OCI-LY1 (cell line): ENCODE results near the gene RETREG2.

Experiments
- H2AFZ ChIP-seq: fragments of 200-600 bp; sonication (generic), shearing (Covaris generic); 2 replicates; pipeline ENCODE4 v1.6.0; 2014; ENCODE audit warnings: antibody characterized with exemption, mild to moderate bottlenecking, low read length
- H3F3A ChIP-seq: fragments of 200-600 bp; sonication (generic), shearing (Covaris generic); 2 replicates; pipeline ENCODE4 v1.6.0; 2014; ENCODE audit warnings: mild to moderate bottlenecking, antibody characterized with exemption, low read length, moderate library complexity; ENCODE audit not compliant: insufficient read depth
- H3K27ac ChIP-seq: fragments of 200-600 bp; sonication (generic); 2 replicates; pipeline ENCODE4 v1.5.1; 2014; ENCODE audit warnings: low read length, mixed run types, mild to moderate bottlenecking, low read depth; ENCODE audit not compliant: poor library complexity, severe bottlenecking
- H3K27me3 ChIP-seq: fragments of 200-600 bp; sonication (generic); 2 replicates; pipeline ENCODE4 v1.6.0; 2014; ENCODE audit warnings: antibody characterized with exemption, mild to moderate bottlenecking, low read length, moderate library complexity; ENCODE audit not compliant: insufficient read depth
- H3K36me3 ChIP-seq: fragments of 200-600 bp; sonication (generic); 2 replicates; pipeline ENCODE4 v1.6.1; 2014; ENCODE audit warnings: mild to moderate bottlenecking, antibody characterized with exemption, low read length, moderate library complexity, mixed read lengths; ENCODE audit not compliant: insufficient read depth
- H3K4me1 ChIP-seq: fragments of 200-600 bp; sonication (generic); 2 replicates; pipeline ENCODE4 v1.5.1; 2014; ENCODE audit warnings: mild to moderate bottlenecking, low read length, moderate library complexity; ENCODE audit not compliant: insufficient read depth, severe bottlenecking
- H3K4me2 ChIP-seq: fragments of 200-600 bp; sonication (generic), shearing (Covaris generic); 2 replicates; pipeline ENCODE4 v1.6.1; 2014; ENCODE audit warnings: low read length
- H3K4me3 ChIP-seq: fragments of 200-600 bp; sonication (generic); 2 replicates; pipeline ENCODE4 v1.5.1; 2014; ENCODE audit warnings: low read length, low read depth, mild to moderate bottlenecking, mixed read lengths; ENCODE audit not compliant: poor library complexity, severe bottlenecking
- H3K79me2 ChIP-seq: fragments of 200-600 bp; shearing (Covaris generic); 2 replicates; pipeline ENCODE4 v1.6.1; 2016; ENCODE audit warnings: mixed run types, low read length, mixed read lengths; ENCODE audit not compliant: insufficient read depth
- H3K9ac ChIP-seq: fragments of 200-600 bp; sonication (generic), shearing (Covaris generic); 2 replicates; pipeline ENCODE4 v1.6.1; 2014; ENCODE audit warnings: mild to moderate bottlenecking, low read length, mixed read lengths
- H3K9me2 ChIP-seq: fragments of 200-600 bp; sonication (generic), shearing (Covaris generic); 2 replicates; pipeline ENCODE4 v1.6.1; 2014; ENCODE audit warnings: low read depth, mild to moderate bottlenecking, low read length, mixed read lengths
- H3K9me3 ChIP-seq: fragments of 200-600 bp; shearing (Covaris generic); 2 replicates; pipeline ENCODE4 v1.6.1; 2014; ENCODE audit warnings: low read length, mixed read lengths
- H4K20me1 ChIP-seq: fragments of 200-600 bp; sonication (generic), shearing (Covaris generic); 2 replicates; pipeline ENCODE4 v1.6.0; 2016; ENCODE audit warnings: mild to moderate bottlenecking, low read length; ENCODE audit not compliant: insufficient read depth
- EZH2 ChIP-seq: fragments of 200-600 bp; sonication (generic), shearing (Covaris generic); IDR thresholded peaks from 2 replicates; pipeline ENCODE4 v1.8.0; 2017; ENCODE audit warnings: borderline replicate concordance, mixed run types, mild to moderate bottlenecking, antibody characterized with exemption, low read length, moderate library complexity, mixed read lengths
- TF ChIP-seq, protein P1 (sequence below): fragments of 200-600 bp; sonication (generic), shearing (Covaris generic); IDR thresholded peaks from 2 replicates; pipeline ENCODE4 v1.5.1; 2017; ENCODE audit warnings: mild to moderate bottlenecking, antibody characterized with exemption, low read length, moderate library complexity, mixed read lengths

The RETREG2 gene

DNA sequence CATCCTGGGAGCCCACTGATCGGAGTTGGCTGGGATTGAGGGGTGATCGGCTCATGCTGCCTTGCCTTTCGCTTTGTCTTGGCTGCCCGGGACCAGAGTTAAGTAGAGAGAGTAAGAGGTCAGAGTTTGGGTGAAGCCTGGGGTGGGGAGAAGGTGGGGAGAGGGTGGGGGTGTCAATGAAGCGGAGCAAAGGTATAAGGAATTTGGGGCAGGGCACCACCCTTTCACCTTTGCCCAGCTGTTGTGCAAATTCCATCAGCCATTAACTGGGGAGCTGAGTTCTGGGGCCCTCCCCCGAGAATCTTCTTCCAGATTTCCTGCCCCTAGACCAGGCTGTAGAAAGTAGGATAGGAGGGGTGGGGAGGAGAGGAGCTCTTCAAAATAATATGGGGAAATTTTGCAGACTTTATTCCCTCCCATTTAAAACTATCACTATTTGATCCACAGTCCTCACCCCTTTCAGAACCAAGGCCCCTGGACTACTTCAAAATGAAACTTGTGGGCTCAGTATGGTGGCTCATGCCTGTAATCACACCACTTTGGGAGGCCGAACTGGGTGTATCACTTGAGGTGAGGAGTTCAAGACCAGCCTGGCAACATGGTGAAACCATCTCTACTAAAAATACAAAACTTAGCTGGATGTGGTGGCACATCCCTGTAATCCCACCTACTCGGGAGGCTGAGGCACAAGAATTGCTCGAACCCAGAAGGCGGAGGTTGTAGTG, 8.0 kb upstream of the RETREG2 start, which contains the start of gene SLC23A3:
Gene SLC23A3 (minus strand): TSS at position 100 of the 725 bp plus-strand sequence. CDS start 45 bp downstream, at position 55.
- H3K79me2 ChIP-seq: no peaks in the 10 kb centered on the region
- no peaks in the 10 kb centered on the region for H3K27me3 ChIP-seq
- TF ChIP-seq, protein P1, sequence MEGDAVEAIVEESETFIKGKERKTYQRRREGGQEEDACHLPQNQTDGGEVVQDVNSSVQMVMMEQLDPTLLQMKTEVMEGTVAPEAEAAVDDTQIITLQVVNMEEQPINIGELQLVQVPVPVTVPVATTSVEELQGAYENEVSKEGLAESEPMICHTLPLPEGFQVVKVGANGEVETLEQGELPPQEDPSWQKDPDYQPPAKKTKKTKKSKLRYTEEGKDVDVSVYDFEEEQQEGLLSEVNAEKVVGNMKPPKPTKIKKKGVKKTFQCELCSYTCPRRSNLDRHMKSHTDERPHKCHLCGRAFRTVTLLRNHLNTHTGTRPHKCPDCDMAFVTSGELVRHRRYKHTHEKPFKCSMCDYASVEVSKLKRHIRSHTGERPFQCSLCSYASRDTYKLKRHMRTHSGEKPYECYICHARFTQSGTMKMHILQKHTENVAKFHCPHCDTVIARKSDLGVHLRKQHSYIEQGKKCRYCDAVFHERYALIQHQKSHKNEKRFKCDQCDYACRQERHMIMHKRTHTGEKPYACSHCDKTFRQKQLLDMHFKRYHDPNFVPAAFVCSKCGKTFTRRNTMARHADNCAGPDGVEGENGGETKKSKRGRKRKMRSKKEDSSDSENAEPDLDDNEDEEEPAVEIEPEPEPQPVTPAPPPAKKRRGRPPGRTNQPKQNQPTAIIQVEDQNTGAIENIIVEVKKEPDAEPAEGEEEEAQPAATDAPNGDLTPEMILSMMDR: no peak
- TF ChIP-seq EZH2: no peak
- no peaks in the 10 kb centered on the region for H3K4me1 ChIP-seq
- H3K9me2 ChIP-seq: no peaks in the 10 kb centered on the region
- no peak within 1 kb of the TSS for H3K27ac ChIP-seq
- no peak within 1 kb of the TSS for H3K4me2 ChIP-seq
- peaks cover 28% of the 10 kb centered on the region; the same call in 1 of the 2 replicates for H3K36me3 ChIP-seq
- no peaks in the 10 kb centered on the region for H3K9me3 ChIP-seq
- H2AFZ ChIP-seq: no peak within 1 kb of the TSS
- H3F3A ChIP-seq: no peaks in the 10 kb centered on the region; the same call in 1 of the 2 replicates
- H3K4me3 ChIP-seq: no peak within 1 kb of the TSS
- no peaks in the 10 kb centered on the region for H4K20me1 ChIP-seq
- no peak within 1 kb of the TSS for H3K9ac ChIP-seq

DNA sequence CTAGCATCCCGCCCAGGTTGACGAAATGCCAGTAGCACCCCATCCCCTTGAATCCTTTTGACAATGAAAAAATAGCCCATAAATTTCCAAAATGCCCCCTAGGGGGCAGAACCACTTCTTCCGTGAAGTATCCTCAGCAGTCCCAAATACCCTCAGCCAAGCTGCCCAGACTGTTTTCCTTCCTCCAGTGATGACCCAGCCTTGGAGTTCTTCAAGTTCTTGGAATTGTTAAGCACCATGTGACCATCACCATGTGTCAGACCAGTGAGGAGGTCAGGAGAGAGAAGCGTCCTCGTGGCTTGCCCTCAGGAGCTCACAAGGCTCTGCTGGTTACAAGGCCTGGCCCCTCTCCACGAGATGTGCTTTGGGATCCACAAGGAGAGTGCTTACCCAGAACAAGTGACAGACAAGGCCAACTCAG, 6.8 kb upstream of the RETREG2 start:
- H3K27ac ChIP-seq: no peak overlapping the region
- H3K79me2 ChIP-seq: no peaks in the 10 kb centered on the region
- no peaks in the 10 kb centered on the region for H3K9me2 ChIP-seq
- H3K36me3 ChIP-seq: peaks cover 24% of the 10 kb centered on the region; the same call in 1 of the 2 replicates
- H2AFZ ChIP-seq: no peak overlapping the region
- H4K20me1 ChIP-seq: no peaks in the 10 kb centered on the region
- TF ChIP-seq, protein P1: peak; percentile 82
- TF ChIP-seq EZH2: no peak
- H3F3A ChIP-seq: no peaks in the 10 kb centered on the region; the same call in 1 of the 2 replicates
- H3K27me3 ChIP-seq: no peaks in the 10 kb centered on the region
- H3K9me3 ChIP-seq: no peaks in the 10 kb centered on the region
- H3K4me2 ChIP-seq: no peak overlapping the region
- no peak overlapping the region for H3K4me3 ChIP-seq
- H3K4me1 ChIP-seq: peaks cover 9% of the 10 kb centered on the region
- no peak overlapping the region for H3K9ac ChIP-seq

DNA sequence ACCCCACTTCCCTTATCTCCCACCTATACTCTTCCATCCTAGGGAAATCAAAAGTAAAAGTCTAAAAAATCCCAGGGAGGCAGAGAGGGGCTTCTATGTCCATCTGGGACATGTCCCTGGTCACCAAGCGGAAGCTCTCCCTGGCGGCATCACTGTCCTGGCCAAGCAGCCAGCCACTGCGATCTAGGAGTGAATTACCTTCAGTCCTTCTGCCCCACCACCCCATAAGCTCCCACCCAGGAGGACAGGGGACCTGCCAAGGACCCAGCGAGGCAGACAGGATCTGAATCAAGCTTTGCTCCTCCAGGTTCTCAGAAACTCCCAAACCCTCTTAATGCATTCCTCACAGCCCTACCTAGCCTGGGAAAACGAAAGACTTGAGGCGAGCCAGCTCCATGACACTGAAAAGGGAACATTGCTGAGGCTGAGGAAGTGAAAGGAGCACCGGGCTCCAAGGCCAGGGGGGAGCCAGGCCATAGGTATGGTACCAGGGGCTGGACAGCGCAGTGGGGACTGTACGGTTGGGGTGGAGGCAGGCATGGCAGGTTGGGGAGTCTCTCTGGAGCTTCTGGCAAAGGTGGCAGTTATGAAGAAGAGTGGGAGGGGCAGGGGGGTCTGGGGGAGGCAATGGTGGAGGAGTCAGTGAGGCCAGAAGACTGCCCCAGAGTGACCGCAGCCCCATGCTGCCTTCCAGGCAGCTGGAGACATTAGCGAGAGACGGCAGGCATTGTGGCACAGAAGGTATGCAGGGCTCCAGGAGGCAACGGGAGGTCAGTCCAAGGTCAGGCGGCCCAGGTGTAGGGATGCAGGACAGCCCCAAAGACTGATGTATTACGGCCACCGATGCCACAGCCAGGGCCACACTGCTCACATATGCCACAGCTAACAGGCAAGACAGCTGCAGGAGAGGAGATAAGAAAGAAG, 5.6 kb upstream of the RETREG2 start:
- no peaks in the 10 kb centered on the region; the same call in 1 of the 2 replicates for H3F3A ChIP-seq
- no peak for TF ChIP-seq EZH2
- TF ChIP-seq, protein P1: no peak
- no peak overlapping the region for H2AFZ ChIP-seq
- H3K9me3 ChIP-seq: no peaks in the 10 kb centered on the region
- no peak overlapping the region for H3K9ac ChIP-seq
- peaks cover 10% of the 10 kb centered on the region for H3K4me1 ChIP-seq
- no peak overlapping the region for H3K4me2 ChIP-seq
- no peaks in the 10 kb centered on the region for H3K27me3 ChIP-seq
- H3K4me3 ChIP-seq: no peak overlapping the region
- H4K20me1 ChIP-seq: no peaks in the 10 kb centered on the region
- H3K27ac ChIP-seq: no peak overlapping the region
- peaks cover 24% of the 10 kb centered on the region; the same call in 1 of the 2 replicates for H3K36me3 ChIP-seq
- no peaks in the 10 kb centered on the region for H3K9me2 ChIP-seq
- H3K79me2 ChIP-seq: no peaks in the 10 kb centered on the region
